Prostate gland (tissue), 2 donors: ENCODE data around the gene SLC24A4.

Experiments used
- POLR2A ChIP-seq: fragments of 450-650 bp; IDR thresholded peaks from one replicate; pipeline ENCODE4 v1.6.1; 2016; ENCODE audit warnings: antibody characterized with exemption, mild to moderate bottlenecking
- POLR2AphosphoS5 ChIP-seq: sonication (generic); formaldehyde crosslinking; IDR thresholded peaks from one replicate; pipeline ENCODE4 v1.6.1; 2017; ENCODE audit warnings: antibody characterized with exemption
- TF ChIP-seq, protein P1 (sequence below), 4 experiments: fragments of 200-600 bp in 2 of 4; fragments of 450-650 bp in 2 of 4; sonication (generic) in 2 of 4; IDR thresholded peaks; 1 replicate in 3 of 4; 2 replicates in 1 of 4; pipeline ENCODE4 v1.5.1; 2016 to 2019; ENCODE audit warnings: antibody characterized with exemption in 4 of 4, mild to moderate bottlenecking in 2 of 4, moderate library complexity in 2 of 4

DNA sequence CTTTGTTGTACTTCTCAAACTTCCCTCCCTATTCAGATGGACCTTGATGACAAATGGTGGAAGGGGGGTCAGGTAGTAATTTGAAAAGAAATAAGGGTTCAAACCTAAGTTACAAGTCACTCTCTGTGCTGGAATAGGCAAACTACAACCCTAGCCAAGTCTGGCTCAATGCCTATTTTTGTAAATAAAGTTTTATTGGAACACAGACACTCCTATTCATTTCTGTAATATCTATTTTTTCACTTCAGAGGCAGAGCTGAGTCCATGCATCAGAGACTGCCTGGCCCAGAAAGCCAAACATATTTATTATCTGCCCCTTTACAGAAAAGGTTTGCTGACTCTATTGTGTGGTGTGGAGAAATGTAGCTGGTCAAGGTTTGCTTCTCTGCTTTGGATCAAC, 112.2 kb downstream of the SLC24A4 start:
- TF ChIP-seq POLR2AphosphoS5, result no peak
- TF ChIP-seq, protein P1, sequence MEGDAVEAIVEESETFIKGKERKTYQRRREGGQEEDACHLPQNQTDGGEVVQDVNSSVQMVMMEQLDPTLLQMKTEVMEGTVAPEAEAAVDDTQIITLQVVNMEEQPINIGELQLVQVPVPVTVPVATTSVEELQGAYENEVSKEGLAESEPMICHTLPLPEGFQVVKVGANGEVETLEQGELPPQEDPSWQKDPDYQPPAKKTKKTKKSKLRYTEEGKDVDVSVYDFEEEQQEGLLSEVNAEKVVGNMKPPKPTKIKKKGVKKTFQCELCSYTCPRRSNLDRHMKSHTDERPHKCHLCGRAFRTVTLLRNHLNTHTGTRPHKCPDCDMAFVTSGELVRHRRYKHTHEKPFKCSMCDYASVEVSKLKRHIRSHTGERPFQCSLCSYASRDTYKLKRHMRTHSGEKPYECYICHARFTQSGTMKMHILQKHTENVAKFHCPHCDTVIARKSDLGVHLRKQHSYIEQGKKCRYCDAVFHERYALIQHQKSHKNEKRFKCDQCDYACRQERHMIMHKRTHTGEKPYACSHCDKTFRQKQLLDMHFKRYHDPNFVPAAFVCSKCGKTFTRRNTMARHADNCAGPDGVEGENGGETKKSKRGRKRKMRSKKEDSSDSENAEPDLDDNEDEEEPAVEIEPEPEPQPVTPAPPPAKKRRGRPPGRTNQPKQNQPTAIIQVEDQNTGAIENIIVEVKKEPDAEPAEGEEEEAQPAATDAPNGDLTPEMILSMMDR (IDR thresholded peaks at IDR 0.05), result no peak
- TF ChIP-seq POLR2A, result no peak
